GM23338 (cell line): ENCODE data around the gene BRSK2. TPM values are rescaled to one million over a fixed set of nuclear protein-coding genes. Genes with fewer than 3 reads are reported as not detected.

ENCODE experiments used
- ATAC-seq: fragments of 200-7000 bp; cut with Tn5 transposase; 3 replicates; pipeline ENCODE4 v1.9.1; 2020
- DNase-seq: peaks from one replicate; pipeline ENCODE4 v3.0.0-alpha.2; 2015; ENCODE audit warnings: low spot score
- H2AFZ ChIP-seq: fragments of 200-600 bp; sonication (generic); 2 replicates; pipeline ENCODE4 v1.8.0; 2016; ENCODE audit warnings: antibody characterized with exemption, mild to moderate bottlenecking, moderate library complexity
- H3F3A ChIP-seq: fragments of 200-600 bp; sonication (generic); replicated peaks from 2 replicates; pipeline ENCODE4 v1.8.0; 2017; ENCODE audit warnings: antibody characterized with exemption, mixed run types, low read depth
- H3K27ac ChIP-seq: fragments of 200-600 bp; sonication (generic); 2 replicates; pipeline ENCODE4 v1.6.1; 2016; ENCODE audit warnings: low read depth
- H3K27me3 ChIP-seq: fragments of 200-600 bp; sonication (generic); 2 replicates; pipeline ENCODE4 v1.8.0; 2016; ENCODE audit warnings: mild to moderate bottlenecking, mixed run types, moderate library complexity; ENCODE audit not compliant: insufficient read depth
- H3K36me3 ChIP-seq: fragments of 200-600 bp; sonication (generic); 2 replicates; pipeline ENCODE4 v1.8.0; 2016; ENCODE audit warnings: mild to moderate bottlenecking; ENCODE audit not compliant: insufficient read depth
- H3K4me1 ChIP-seq: fragments of 200-600 bp; sonication (generic); 2 replicates; pipeline ENCODE4 v1.8.0; 2016; ENCODE audit warnings: mild to moderate bottlenecking, moderate library complexity; ENCODE audit not compliant: insufficient read depth
- H3K4me2 ChIP-seq: fragments of 200-600 bp; sonication (generic); 2 replicates; pipeline ENCODE4 v1.7.1; 2017; ENCODE audit warnings: mixed run types
- H3K4me3 ChIP-seq: fragments of 200-600 bp; sonication (generic); 2 replicates; pipeline ENCODE4 v1.6.1; 2016; ENCODE audit warnings: mixed run types
- H3K79me2 ChIP-seq: fragments of 200-600 bp; sonication (generic); replicated peaks from 2 replicates; pipeline ENCODE4 v1.8.0; 2017; ENCODE audit warnings: mild to moderate bottlenecking; ENCODE audit not compliant: insufficient read depth
- H3K9me2 ChIP-seq: fragments of 200-600 bp; sonication (generic); 2 replicates; pipeline ENCODE4 v1.8.0; 2017; ENCODE audit not compliant: insufficient read depth
- H4K20me1 ChIP-seq: fragments of 200-600 bp; sonication (generic); replicated peaks from 2 replicates; pipeline ENCODE4 v1.8.0; 2017; ENCODE audit warnings: mild to moderate bottlenecking; ENCODE audit not compliant: insufficient read depth
- H3K27ac Mint-ChIP-seq: 2 replicates; pipeline ENCODE4 v1.8.0; 2020; ENCODE audit warnings: inconsistent platforms, mild to moderate bottlenecking, moderate library complexity, mixed read lengths
- H3K27me3 Mint-ChIP-seq: 3 replicates; pipeline ENCODE4 v1.8.0; 2022; ENCODE audit warnings: low read depth, mild to moderate bottlenecking, moderate library complexity, mixed read lengths, inconsistent platforms; ENCODE audit not compliant: insufficient read depth, poor library complexity
- H3K36me3 Mint-ChIP-seq: 3 replicates; pipeline ENCODE4 v1.8.0; 2021; ENCODE audit warnings: low read depth, mild to moderate bottlenecking, inconsistent platforms, moderate library complexity, mixed read lengths
- H3K4me1 Mint-ChIP-seq: 3 replicates; pipeline ENCODE4 v1.8.0; 2020; ENCODE audit warnings: mild to moderate bottlenecking, inconsistent platforms, mixed read lengths
- H3K4me3 Mint-ChIP-seq: 3 replicates; pipeline ENCODE4 v1.8.0; 2021; ENCODE audit warnings: moderate library complexity, mild to moderate bottlenecking, inconsistent platforms, mixed read lengths
- H3K9me3 Mint-ChIP-seq: 3 replicates; pipeline ENCODE4 v1.8.0; 2020; ENCODE audit warnings: moderate library complexity, mild to moderate bottlenecking, inconsistent platforms, mixed read lengths
- CREB1 ChIP-seq: fragments of 250-450 bp; sonication (Bioruptor Pico); IDR thresholded peaks from 2 replicates; pipeline ENCODE4 v1.5.0; 2020; ENCODE audit warnings: low read depth, mild to moderate bottlenecking, moderate library complexity
- CTCF ChIP-seq, 2 experiments: fragments of 200-600 bp in 1 of 2; sonication (generic) in 1 of 2; conservative IDR thresholded peaks; 2 replicates each; pipeline versions ENCODE4 v1.5.1 to v1.6.1; 2016 to 2017; ENCODE audit warnings: antibody characterized with exemption in 2 of 2, low read depth in 2 of 2, mild to moderate bottlenecking in 2 of 2, moderate library complexity in 1 of 2
- ETS1 ChIP-seq: IDR thresholded peaks from 2 replicates; pipeline ENCODE4 v1.6.1; 2016; ENCODE audit warnings: antibody characterized with exemption
- EZH2 ChIP-seq: fragments of 200-600 bp; sonication (generic); IDR thresholded peaks from one replicate; pipeline ENCODE4 v1.8.0; 2017; ENCODE audit warnings: antibody characterized with exemption, mild to moderate bottlenecking, low read depth; ENCODE audit not compliant: unreplicated experiment
- EZH2phosphoT487 ChIP-seq: fragments of 200-600 bp; sonication (generic); IDR thresholded peaks from one replicate; pipeline ENCODE4 v1.8.1; 2018; ENCODE audit warnings: antibody characterized with exemption; ENCODE audit not compliant: unreplicated experiment
- JUNB ChIP-seq: IDR thresholded peaks from one replicate; pipeline ENCODE4 v1.6.1; 2016; ENCODE audit warnings: antibody characterized with exemption; ENCODE audit not compliant: unreplicated experiment
- NANOG ChIP-seq: IDR thresholded peaks from 2 replicates; pipeline ENCODE4 v1.6.1; 2016; ENCODE audit warnings: antibody characterized with exemption, borderline replicate concordance
- POLR2AphosphoS5 ChIP-seq: IDR thresholded peaks from 2 replicates; pipeline ENCODE4 v1.6.1; 2016; ENCODE audit warnings: antibody characterized with exemption, low read depth
- REST ChIP-seq: IDR thresholded peaks from one replicate; pipeline ENCODE4 v1.6.1; 2018; ENCODE audit warnings: antibody characterized with exemption; ENCODE audit not compliant: unreplicated experiment
- STAT1 ChIP-seq: IDR thresholded peaks from one replicate; pipeline ENCODE4 v1.6.1; 2016; ENCODE audit warnings: antibody characterized with exemption; ENCODE audit not compliant: unreplicated experiment
- ZNF114 ChIP-seq: fragments of 250-450 bp; sonication (Bioruptor Pico); IDR thresholded peaks from 2 replicates; pipeline ENCODE4 v1.5.0; 2020; ENCODE audit warnings: mild to moderate bottlenecking, moderate library complexity
- ZNF331 ChIP-seq: fragments of 250-450 bp; sonication (Bioruptor Pico); IDR thresholded peaks from 2 replicates; pipeline ENCODE4 v1.5.0; 2020; ENCODE audit warnings: low read depth, mild to moderate bottlenecking, moderate library complexity
- ZNF462 ChIP-seq: fragments of 250-450 bp; sonication (Bioruptor Pico); IDR thresholded peaks from 2 replicates; pipeline ENCODE4 v1.5.0; 2020; ENCODE audit warnings: mild to moderate bottlenecking, moderate library complexity
- polyA plus RNA-seq: library from polyadenylated mRNA; unstranded; fragments of >200 nt; fragmentation: Nextera tagmentation; extraction: Ambion mirVana; gene quantifications from 2 replicates; pipeline ENCODE4 v1.2.1, GENCODE V29; 2016
- total RNA-seq: library from RNA; depleted of rRNA; stranded (reverse); fragments of >200 nt; shearing (Covaris generic); gene quantifications from 2 replicates; pipeline ENCODE4 v1.2.3, GENCODE V29; 2014

BRSK2 gene
- total and polyA plus RNA-seq, 2 experiments from 2014 or later, result 7.2 to 20.3 TPM

- no peak overlapping the region; the same call in 2 of the 3 replicates for H3K4me3 Mint-ChIP-seq
- H3K36me3 ChIP-seq, result no peaks in the 10 kb centered on the region
These were observed 77.0 kb downstream of the BRSK2 start for GRCh38 chr11:1466784-1467183.

More at GRCh38 chr11:1466784-1467183, 77.0 kb downstream of the BRSK2 start:
- Histone ChIP-seq H3K4me1 (no peaks in the 10 kb centered on the region), H2AFZ (no peak overlapping the region), H3K4me2 (no peak overlapping the region), H3K79me2 (no peaks in the 10 kb centered on the region), H3K27ac (no peak overlapping the region), H3K4me3 (no peak overlapping the region), H3K9me2 (no peaks in the 10 kb centered on the region), H4K20me1 (no peaks in the 10 kb centered on the region), H3K27me3 (no peaks in the 10 kb centered on the region), H3F3A (no peaks in the 10 kb centered on the region)
- H3K36me3 Mint-ChIP-seq, result no peaks in the 10 kb centered on the region
- peaks cover under 1% of the 10 kb centered on the region for H3K4me1 Mint-ChIP-seq
- no peak for DNase-seq
- TF ChIP-seq ZNF462 (CRISPR knock-in tag) (no peak), POLR2AphosphoS5 (no peak), ZNF114 (CRISPR knock-in tag) (no peak), JUNB (no peak), EZH2phosphoT487 (no peak), CTCF (conservative IDR thresholded peaks at IDR 0.05; ENCODE audit: low read depth in 2 of 2) (no peak), ZNF331 (CRISPR knock-in tag) (no peak), NANOG (no peak), EZH2 (no peak), ETS1 (no peak), STAT1 (no peak), CREB1 (no peak), REST (no peak)
- ATAC-seq, result no peak
- H3K27me3 Mint-ChIP-seq, result peaks cover 5% of the 10 kb centered on the region
- no peak overlapping the region for H3K27ac Mint-ChIP-seq
- H3K9me3 Mint-ChIP-seq, result no peaks in the 10 kb centered on the region
